ENCODE measurements around the gene DYNLL2.
"Not testable (repeated sequence)": the region's sequence is repeated elsewhere in the genome, so short reads cannot be mapped to it uniquely, and the experiment has no call there.

The DYNLL2 gene

DNA sequence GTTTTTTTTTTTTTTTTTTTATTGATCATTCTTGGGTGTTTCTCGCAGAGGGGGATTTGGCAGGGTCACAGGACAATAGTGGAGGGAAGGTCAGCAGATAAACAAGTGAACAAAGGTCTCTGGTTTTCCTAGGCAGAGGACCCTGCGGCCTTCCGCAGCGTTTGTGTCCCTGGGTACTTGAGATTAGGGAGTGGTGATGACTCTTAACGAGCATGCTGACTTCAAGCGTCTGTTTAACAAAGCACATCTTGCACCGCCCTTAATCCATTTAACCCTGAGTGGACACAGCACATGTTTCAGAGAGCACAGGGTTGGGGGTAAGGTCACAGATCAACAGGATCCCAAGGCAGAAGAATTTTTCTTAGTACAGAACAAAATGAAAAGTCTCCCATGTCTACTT lies 10.0 kb upstream of the DYNLL2 start:
- not testable (repeated sequence) for DNase-seq

- not testable (repeated sequence) for DNase-seq
These were observed 8.8 kb upstream of the DYNLL2 start for GRCh38 chr17:58074406-58074805.

DNA sequence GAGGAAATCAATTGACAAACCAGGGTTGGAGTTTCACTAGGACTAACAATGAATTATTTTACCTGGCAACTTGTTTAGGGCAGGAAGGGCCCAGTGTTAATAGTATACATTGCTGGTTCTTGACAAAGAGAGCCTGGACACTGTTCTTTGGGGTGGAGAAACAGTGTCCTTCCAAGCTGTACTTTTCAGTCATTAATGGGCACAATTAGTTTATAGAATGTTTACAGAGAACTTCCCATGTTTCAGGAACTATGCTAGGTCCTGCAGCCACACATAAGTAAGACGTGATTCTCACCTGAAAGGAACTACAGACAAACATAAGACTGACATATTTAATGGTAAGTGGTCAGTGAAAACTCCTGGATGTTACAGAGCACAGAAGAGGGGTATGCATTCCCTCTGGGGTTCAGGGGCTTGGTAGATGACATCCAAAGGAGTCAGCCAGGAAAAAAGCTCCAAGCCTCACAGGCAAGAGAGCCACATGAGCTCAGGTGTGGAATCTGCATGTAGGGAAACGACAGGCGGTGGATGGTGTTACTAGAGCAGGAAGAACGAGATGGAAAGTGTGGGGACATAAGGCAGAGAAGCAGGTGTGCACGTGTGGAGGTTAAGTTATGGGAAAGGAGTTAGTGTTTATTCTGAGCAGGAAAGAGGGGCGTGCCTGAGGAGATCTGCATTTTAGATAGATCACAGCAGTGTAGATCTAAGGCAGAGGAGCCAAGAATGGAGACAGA lies 3.8 kb upstream of the DYNLL2 start:
- DNase-seq = no peak

DNA sequence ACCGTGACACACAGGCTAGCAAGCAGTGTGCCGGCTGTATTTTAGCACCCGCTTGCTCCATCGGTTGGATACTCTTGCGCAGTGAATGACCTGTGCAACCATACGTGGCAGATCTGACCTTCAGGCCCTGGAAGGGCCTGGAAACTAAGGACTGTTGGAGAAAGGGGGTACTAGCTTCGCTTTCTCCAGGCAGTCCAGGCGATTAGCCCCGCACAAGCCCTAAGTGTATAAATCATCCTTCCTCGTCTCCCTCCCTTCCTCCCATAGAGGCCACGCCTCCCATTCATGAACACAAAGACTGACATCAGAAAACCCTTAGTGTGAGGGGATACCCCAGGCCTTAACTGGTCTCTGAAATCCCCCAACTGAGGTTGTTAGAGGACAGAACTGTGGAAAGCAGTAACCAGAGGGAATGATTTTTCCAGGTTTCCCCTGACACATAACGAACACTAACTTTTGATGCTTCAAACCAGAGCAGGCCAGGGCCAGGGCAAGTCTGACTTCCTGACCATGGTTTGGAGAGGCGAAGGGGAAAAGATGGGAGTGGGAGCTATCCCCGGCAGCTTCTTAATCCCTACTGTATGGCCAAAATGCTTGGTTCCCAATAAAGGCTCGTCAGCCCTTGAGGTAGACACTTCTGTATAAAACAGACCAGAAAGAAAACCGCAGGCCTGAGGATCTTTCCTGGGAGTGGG lies 1.4 kb upstream of the DYNLL2 start:
- DNase-seq = no peak

GRCh38 chr17:58082341-58082869 lies 814 bp upstream of the DYNLL2 start:
- DNase-seq = no peak

DNA sequence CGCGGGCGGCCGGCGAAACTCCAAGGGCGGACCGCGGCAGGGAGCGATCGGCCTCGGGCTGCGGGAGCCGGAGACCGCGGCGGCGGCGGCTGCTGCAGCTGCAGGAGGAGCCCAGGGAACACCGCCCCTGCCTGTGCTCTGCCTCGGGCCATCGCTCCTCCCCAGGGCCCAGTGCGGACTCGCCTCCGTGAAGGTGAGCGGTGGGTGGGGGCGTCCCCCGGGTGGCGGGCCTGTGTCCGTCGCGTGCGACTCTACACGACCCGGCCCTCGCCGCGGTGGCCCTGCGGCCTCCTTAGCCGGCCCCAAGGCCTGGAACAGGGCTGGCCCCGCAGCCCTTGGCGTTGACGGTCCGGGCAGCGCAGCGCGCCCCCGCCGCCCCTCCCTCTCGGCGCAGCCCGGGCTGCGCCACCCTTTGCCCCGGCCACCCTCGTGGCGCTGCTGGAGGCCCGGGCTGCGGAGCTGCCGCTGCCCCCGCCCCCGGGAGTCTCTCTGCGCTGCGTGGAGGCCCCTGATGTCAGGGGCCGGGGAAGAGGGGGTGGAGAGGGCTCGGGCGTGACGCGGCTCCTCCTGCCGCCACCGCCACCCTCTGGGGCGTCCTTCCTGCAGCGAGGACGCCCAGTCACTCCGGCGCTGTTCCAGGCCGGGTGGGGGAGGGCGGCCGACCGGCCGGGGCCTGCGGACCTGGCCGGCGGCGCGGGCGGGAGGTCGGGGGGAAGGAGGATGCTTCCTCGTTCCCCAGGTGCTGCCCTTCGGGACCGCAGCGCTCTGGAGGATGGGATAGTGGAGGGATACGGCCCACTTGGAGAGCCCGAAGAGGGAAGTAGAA lies 485 bp downstream of the DYNLL2 start:
- DNase-seq = peak; percentile 33

- peak; percentile 59 for DNase-seq
These were observed 1.2 kb downstream of the DYNLL2 start for GRCh38 chr17:58084317-58084981.

DNA sequence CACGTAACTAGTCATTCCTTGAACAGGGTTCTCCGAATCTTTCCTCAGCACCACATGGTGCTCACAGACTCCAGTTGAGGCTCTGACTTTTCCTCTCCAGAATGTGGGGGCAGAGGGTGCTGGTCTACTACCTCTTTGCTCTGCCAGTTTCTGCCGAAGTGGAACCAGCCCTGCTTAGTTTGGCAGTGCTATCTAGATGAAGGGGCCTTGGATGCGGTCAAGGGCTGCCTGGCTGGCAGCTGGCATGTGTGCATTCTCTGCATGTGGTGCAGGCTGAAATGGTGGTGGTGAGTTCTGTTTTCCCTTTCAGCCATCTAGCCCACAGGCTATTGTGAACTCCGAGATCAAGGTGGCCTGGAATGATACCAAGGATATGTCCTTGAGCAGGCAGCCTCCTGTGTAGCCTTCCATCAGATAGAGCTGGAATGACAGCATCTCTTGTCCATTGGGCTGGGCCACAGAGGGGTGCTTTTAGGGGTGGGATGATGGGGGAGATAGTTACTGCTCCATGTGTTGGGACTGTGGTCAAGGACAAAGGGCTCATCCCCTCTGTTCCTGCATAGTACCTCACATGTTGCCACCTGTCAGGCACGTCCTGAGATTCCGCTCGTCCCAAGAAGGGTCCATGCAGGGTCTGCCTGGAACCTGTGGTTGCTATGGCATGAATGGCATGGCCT lies 2.0 kb downstream of the DYNLL2 start:
- no peak for DNase-seq

- no peak for DNase-seq
These were observed 3.7 kb downstream of the DYNLL2 start for GRCh38 chr17:58086953-58087352.

DNA sequence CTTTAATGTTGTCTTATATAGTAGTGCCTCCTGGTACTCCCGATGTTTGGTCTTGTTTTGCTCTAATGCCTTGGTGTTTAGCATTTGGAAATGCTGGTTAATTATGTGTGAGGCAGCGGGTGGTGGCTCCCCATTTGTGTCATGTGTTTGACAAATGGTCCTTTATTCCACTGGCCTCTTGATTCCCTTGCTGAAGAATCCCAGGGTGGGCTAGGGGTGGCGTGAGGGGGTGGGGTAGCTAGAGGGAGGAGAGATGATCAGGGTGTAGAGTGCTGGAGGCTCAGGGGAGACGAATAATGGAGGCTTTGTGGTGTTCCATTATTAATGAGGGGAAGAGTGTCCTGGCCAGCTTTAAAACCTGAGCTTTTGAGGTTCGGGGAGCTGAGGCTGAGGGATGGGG lies 5.4 kb downstream of the DYNLL2 start:
- no peak for DNase-seq

GRCh38 chr17:58089111-58089510 lies 5.9 kb downstream of the DYNLL2 start:
- DNase-seq = no peak

- no peak for DNase-seq
These were observed 7.9 kb downstream of the DYNLL2 start for GRCh38 chr17:58091024-58091567.

DNA sequence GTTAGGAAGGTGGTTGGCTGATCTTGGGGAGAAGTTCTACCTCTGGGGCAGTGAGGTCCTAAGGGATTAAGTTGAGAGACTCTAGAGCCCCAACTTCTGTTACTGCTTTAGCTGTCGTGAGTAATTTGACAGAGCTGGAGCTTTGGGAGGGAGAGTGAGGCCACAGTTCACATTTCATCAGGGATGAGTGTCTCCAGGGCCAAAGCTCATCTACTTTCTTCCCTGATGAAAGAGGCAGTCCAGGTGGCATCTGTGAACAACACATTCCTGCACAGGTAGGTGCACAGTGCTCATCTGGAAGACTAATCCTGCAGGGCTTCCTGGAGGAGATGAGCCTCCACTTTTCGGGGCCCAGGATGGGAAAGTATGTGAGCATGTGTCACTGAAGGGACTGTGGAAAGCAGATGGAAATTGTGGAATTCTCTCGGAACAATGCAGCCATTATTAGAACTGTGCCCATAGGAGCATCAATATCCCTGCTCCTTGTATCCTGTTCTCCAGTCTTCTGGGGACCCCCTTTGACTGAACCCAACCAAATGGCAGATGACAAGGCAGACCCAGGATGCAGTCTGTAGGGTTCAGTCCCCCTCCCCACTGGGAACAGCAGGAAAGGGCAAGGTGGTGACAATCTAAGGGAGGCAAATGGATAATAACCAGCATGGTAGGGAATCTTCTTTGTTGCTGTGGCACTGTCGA lies 9.0 kb downstream of the DYNLL2 start:
- DNase-seq = no peak

DNA sequence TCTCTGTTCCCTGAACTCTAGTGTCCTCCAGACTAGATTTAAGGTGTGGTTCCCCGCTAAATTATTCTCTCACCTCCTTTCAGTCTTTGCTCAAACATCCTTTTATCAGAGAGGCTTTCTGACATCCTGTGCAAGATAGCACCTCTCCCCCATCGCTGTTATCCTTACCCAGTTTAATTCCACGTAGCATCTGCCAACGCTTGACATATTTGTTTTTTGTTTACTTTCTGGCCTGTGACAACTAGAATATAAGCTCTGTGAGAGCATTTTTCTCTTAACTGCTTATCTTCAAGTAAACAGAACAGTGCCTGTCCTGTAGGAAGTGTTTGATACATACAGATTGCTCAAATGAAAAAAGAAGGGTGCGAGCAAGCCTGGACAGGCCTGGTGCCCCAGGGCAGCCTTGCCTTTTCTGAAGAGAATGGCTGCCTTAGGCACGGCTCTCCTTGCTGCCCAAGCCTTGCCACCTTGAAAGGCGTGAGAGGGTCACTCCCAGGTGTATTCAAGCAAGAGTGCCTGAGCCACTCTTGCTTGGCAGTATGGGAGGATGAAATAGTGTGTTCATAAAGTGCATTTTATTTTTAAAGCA lies 9.7 kb downstream of the DYNLL2 start:
- DNase-seq = no peak

- no peak for DNase-seq
These were observed 10.9 kb downstream of the DYNLL2 start for GRCh38 chr17:58094118-58094517.

DNA sequence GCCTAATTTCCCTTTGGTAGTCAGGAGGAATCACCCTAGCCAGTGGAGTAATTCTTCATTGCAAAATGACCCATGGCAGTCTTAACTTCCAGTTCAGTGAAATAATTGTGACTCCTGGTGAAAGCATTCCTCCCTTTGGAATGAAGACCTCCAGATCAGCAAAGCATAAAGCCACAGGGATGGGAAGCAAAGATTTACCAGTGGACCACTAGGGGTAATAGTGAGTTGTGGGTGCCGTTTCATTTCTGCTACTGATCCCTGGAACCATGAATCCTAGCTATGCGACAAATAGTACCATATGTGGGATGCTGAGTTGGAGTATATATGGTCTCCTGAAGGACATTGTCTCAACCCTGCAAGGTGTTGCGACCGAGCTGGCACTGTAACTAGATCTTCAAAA lies 13.7 kb downstream of the DYNLL2 start:
- DNase-seq = no peak

DNA sequence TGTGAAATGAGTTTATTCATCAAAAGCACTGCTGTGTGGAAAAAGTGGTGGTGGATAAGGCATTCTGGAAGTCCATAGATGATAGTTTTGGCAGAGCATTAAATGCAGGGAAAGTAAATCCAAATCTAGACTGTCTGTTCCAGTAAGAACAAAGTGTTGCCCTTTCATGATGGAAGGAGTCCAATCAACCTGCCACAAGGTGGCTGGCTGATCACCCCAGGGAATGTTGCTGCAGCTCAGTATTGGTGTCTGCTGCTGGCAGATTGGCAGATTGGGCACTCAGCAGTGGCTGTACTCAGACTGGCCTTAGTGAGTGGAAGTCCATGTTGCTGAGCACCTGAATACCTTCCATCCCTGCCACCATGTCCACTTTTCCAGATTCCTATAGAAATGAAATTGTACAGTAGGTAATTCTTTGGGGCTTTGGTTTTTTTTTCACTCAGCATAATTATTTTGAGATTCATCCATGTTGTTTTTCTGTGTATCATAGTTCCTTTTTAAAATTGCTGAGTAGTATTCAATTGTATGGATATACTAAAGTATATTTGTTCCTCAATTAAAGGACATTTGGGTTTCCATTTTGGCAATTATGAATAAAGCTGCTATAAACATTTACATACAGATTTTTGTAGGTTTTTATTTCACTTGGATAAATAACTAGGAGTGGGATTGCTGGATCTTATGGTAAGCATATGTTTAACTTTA lies 14.3 kb downstream of the DYNLL2 start:
- DNase-seq = no peak

GRCh38 chr17:58100506-58100905 lies 17.3 kb downstream of the DYNLL2 start:
- DNase-seq = no peak

DNA sequence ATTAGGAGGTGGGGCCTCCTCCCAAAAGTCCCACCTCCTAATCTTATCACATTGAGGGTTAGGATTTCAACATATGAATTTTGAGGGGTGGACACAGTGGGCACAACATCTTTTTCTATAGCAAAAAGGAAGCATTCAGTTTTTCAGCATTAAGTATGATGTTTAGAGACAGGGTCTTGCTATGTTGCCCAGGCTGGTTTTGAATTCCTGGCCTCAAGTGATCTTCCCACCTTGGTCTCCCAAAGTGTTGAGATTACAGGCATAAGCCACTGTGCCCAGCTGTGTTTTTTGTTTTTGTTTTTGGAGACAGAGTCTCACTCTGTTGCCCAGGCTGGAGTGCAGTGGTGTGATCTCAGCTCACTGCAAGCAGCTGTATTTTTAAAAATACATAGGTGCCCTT lies 18.7 kb downstream of the DYNLL2 start:
- not testable (repeated sequence) for DNase-seq

GRCh38 chr17:58105093-58105492 lies 21.9 kb downstream of the DYNLL2 start:
- DNase-seq = no peak
